ENCODE measurements around the gene CUEDC1.
"Not testable (repeated sequence)": the region's sequence is repeated elsewhere in the genome, so short reads cannot be mapped to it uniquely, and the experiment has no call there.

CUEDC1 gene

GRCh38 chr17:57938061-57938502, 17.1 kb downstream of the CUEDC1 start:
- no peak for DNase-seq (ENCODE audit: low spot score)

- DNase-seq (ENCODE audit: low spot score): no peak
Observed at GRCh38 chr17:57937492-57937891, 17.7 kb downstream of the CUEDC1 start.

DNA sequence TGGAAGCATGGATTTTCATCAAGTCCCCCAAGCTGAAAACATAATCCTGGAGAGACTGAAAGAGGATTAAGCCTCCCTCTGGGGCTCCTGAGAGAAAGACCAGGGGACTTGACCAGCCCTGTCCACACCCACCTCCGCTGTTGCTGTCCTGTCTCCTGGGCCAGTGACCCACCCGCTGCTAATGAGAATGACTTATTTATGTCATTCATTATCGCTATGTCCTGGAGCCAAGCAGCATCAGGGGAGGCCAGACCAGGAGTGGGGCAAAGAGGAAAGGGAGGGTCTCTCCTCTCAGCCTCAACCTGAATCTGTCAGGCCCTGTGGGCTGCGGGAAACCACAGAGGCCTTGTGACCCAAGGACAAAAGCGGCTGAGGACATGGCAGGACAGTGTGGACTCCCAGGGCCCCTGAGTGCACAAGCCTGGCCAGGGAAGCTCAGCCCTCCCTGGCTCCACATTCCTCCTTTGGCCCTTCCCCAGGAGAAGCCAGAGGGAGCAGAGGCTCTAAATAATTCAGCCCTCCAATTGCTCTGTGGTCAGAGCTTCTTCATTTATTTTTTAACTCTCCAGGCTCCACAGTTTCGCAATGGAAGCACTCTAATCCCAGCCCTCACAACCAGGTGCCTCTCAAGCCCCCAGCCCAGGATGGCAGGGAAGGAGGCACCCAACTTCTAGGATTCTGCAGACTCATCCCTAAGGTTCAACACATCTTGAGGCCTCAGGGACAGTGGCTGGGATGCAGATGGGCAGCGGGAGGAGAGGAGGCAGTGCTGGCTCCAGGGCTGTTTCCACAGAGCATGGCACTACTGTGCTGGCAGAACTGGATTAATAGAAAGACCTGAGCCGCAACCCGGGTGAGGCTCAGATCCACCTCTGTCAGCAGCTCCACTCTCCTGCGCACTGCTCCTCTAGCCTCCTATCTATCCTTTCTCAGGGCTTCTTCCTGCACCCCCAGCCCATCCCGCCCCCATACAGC, 19.1 kb downstream of the CUEDC1 start:
- no peak for DNase-seq (ENCODE audit: low spot score)

- no peak for DNase-seq (ENCODE audit: low spot score)
Observed at GRCh38 chr17:57931488-57932137, 23.6 kb downstream of the CUEDC1 start.

- DNase-seq (ENCODE audit: low spot score): no peak
Observed at GRCh38 chr17:57930239-57930638, 25.0 kb downstream of the CUEDC1 start.

DNA sequence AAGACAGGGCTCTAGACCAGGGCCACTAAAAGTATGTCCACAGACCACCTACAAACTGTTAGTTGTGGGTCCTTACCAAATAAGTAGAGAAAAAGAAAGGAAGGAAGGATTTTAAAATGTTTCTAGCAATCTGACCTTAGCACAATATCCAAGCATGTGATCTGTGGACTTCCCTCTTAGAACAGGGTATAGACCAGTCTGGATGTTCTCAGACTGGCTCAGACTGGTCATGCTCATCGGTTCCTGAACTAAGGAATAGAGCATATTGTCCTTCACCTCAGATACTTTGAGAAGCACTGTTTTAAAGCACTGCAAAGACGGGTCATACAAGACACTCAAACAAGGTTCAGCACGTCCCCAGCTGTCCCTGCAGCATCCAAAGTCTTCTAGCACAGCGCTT, 25.8 kb downstream of the CUEDC1 start:
- no peak for DNase-seq (ENCODE audit: low spot score)

GRCh38 chr17:57928928-57929327, 26.3 kb downstream of the CUEDC1 start:
- no peak for DNase-seq (ENCODE audit: low spot score)

DNA sequence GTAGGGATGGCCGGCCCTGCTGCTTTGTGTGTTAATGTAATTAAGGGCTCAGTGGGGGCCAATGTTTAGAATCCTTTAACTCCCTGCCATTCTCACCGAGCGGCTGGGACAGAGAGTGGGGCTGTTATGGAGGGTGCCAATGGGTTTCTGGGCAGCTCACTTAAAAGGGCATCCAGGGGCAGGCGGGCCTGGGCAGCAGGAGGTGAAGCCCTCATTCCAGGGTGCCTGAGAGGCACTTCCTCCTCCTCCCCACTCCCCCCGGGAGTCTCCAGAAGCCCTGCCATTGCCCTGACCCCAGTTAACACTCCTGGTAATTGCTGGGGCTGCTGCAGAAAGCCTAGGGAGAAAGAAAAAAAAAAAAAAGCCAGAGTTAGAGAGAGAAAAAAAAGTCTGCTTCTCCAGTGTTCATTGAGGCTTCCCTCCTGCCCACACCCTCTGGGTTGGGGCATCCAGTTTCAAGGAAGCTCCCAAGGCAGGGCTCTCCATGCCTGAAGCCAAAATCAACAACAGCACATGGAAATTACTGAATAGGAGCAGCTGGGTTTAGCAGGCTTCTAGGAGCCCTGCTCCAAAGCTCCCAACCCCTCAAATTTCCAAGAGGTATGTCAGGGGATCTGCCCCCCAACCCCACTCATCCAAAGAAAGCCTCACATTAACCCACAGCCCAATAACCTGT, 28.0 kb downstream of the CUEDC1 start:
- no peak for DNase-seq (ENCODE audit: low spot score)

DNA sequence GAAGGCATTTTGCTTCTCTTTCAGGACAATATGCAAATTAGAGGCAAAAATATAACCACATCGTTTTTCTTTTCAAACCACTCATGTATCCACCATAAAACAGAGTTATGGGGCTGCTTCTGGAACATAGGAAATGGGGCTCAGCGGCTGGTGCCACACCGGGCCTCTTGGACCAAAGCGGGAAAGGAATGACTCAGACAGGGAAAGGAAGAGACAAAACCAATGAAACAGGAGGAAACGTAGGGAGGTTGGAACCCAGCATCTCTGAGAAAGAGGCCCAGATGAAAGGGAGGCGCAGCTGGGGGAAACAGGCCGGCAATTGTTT, 28.5 kb downstream of the CUEDC1 start:
- no peak for DNase-seq (ENCODE audit: low spot score)

GRCh38 chr17:57925361-57925990, 29.7 kb downstream of the CUEDC1 start:
- DNase-seq (ENCODE audit: low spot score): no peak

DNA sequence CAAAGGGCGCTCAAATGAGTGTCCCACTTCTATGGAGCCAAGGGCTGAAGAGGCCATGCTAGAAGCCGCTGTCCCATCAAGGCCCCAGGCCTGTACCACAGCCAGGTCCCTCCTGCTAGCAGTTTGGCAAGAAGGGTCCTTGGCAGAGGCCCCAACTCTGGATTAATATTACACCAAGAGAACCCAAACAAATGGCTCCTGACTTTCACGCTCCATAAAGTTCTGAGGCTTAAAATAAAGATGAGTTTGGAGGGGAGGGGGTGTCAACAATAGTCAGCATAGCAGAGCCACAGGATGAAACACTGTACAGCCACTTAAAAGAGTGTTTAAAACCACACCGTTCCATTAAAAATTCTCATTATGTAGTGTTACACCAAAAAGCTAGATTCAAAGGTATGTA, 30.5 kb downstream of the CUEDC1 start:
- no peak for DNase-seq (ENCODE audit: low spot score)

DNA sequence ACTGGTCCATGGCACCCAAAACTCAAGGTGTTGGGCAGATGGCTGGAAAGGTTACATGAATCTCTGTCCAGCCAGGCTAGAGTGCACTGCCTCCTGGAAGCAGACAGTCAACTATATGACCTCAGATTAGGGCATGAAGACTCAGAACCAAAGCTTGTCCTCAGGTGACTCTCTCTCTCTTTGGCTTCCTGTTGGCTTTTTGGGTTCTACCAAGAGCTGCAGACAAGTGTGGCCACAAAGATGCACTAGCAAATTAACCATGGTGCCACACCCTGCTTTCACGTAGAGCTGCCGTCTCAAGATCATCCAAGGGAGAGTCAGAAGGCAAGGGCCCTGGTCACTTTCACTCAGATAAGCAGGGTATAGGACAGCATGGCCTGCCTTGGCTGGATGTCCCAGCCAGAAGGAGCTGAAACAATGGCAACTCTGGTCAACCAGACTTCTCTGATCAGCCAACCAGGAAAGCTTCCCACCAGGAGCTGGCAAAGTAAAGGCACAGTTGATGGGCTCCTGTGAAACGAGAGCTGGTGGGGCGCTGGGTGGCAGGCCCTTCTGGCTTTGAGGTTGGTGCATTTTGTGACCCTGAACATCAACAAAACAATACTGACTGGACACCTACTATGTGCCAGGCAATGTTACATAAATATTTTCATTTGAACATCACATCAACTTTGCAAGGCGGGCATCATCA, 31.9 kb downstream of the CUEDC1 start:
- no peak for DNase-seq (ENCODE audit: low spot score)

DNA sequence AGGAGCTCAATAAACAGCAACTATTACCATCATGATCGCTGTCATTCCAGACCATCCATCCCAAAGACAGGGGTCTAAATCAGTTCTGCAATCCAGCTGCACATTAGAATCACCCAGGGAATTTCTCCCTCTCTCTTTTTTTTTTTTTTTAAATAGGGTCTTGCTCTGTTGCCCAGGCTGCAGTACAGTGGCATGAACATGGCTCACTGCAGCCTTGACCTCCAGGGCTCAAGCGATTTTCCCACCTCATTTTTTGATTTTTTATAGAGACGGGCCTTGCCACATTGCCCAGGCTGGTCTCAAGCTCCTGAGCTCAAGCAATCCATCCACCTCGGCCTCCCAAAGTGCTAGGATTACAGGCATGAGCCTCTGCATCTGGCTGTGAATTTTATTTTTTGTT, 32.5 kb downstream of the CUEDC1 start:
- not testable (repeated sequence) for DNase-seq (ENCODE audit: low spot score)

DNA sequence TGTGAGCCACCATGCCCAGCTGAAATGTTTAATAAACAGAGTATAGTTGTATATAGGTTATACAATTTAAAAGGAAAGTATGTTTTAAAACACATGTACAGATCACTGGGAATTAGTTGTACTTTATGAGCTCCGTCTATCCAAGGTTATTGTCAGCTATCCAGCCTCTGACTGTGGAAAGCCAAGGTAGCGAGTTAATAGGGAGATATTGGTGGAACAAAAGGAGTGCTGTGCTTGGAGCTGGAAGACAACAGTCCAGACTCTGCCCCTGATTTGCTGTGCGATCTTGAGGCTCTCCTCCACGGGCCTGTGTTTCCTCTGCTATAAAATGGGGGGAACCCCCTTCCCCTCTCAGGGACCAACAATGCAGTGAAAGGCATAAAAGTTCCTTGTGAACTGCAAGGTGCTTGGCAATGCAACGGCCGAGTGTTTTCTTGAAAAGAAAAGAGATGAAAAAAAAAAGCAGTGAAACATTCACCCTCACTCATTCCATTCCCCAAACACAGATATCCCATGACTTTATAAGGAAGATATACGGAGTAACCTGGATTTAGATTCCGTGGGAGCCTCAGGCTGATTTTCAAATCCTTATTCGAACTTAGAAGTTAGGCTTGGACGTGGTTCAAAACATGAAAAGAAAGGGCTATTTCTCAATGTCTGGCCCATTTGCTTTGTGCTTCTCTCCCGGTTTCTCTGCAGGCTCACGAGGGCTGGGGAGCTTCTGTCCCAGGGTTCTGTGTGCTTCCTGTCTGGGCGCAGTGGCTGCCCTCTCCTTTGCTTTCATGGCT, 34.1 kb downstream of the CUEDC1 start:
- DNase-seq (ENCODE audit: low spot score): no peak

DNA sequence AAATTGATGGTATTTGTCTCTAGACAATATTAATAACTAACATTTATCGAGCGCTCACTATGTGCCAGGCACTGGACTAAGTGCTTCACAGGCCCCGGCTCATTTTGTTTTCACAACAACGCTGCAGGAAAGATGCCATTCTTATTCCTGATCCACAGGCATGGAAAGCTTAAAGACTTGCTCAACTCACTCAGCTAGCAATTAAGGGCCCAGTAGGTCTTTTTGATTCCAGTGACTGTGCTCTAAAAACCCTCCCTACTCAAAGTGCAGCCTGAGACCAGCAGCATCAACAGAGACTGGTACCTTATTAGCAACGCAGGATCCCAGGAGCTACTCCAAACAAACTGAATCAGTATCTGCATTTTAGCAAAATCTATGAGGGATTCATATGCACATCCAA, 35.3 kb downstream of the CUEDC1 start:
- no peak for DNase-seq (ENCODE audit: low spot score)

DNA sequence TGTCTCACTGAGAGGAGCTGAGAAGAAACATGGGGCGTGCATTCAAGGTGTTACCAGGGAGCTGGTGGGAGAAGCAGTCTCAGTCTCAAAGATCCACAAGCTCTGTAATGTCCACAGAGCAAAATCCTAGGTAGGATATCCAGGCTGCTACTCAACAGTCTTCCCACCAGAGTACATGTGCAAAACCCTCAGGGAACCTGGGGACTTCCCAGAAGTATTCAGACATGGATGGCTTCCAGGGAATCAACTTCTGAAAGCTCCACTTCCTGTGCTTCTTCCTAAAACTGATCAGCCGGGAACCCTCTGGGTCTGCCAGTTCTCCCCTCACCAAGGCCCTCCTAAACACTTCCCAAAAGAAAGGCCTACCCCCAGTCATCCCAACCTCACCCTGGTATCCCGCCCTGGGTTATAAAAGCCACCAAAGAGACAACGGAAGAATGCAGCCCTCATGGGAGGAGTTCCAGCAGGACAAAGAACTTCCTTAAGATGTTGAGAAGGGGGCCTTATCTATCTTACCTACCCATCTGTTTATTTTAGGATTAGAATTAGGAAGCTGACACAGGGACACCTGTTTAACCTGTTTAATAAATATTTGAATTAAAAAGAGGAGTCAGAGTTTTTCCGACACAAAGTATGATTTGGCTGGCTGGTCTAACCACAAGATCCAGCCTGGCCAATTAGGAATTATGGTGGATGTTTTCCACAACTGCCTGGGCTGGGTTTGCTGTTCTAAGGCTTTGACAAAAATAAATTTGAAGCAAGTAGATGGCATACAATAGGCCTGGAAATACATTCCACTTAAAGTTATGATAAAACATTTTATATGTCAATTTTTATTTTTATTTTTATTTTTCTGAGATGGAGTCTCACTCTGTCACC, 37.0 kb downstream of the CUEDC1 start:
- DNase-seq (ENCODE audit: low spot score): no peak

- no peak for DNase-seq (ENCODE audit: low spot score)
Observed at GRCh38 chr17:57916925-57917858, 38.0 kb downstream of the CUEDC1 start.

GRCh38 chr17:57915985-57916757, 39.0 kb downstream of the CUEDC1 start:
- DNase-seq (ENCODE audit: low spot score): no peak
